ENCODE measurements around the gene OR4E2. TPM values are rescaled to one million over a fixed set of nuclear protein-coding genes. Genes with fewer than 3 reads are reported as not detected.

Gene OR4E2
- total and polyA plus RNA-seq, 2 donors (not counting 1 experiment from before 2014, with no cell fraction given): not detected

DNA sequence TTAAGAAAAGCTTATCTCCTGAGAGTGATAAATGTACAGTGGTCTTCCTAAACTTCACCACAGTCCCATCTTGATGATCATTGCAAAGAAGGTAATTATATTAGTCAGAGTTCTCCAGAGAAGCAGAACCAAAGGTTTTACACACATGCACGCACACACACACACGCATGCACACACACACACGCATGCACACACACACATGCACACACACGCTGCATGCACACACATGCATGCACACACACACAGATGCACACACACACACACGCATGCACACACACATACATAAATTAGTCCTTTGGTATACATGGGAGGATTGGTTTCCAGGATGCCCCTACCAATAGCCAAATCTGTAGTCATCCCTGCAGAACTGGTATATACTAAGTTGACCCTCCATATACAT is 580 bp downstream of the OR4E2 start:
- no peaks in the 10 kb centered on the region for H3K36me3 ChIP-seq (ENCODE audit: control insufficient read depth, insufficient read depth, low read length)
- no peak for DNase-seq (ENCODE audit: low read depth in 2 of 2)
- H3K27ac ChIP-seq (ENCODE audit: insufficient read depth, low read length): no peak overlapping the region

DNA sequence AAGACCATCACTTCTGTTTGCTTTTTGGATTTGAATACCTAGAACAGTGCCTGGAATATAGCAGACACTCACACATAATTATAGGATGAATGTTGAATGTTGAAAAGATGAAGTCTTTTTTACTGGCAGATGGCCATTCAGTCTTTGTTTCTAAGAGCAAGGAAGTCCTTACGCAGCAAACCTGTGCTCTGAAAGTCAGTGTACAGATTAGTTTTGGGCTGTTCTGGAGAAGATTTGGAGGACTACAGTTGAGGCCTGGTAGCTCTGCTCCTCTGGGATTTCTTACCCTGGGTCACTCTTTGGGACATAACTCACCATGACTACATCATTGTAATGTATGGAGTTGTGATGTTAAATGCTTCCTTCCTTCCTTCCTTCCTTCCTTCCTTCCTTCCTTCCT is 3.3 kb downstream of the OR4E2 start:
- H3K9me3 ChIP-seq (ENCODE audit: control insufficient read depth, insufficient read depth, low read depth, low read length): no peaks in the 10 kb centered on the region
- no peaks in the 10 kb centered on the region for H4K20me1 ChIP-seq (ENCODE audit: control insufficient read depth, extremely low read depth, insufficient read depth, low read length)
- H3K4me1 ChIP-seq (ENCODE audit: control insufficient read depth, extremely low read depth, insufficient read depth, low read length): no peaks in the 10 kb centered on the region
- no peak overlapping the region for H3K4me3 ChIP-seq (replicated peaks in 1 of 4; ENCODE audit: control extremely low read depth in 1 of 4, insufficient read depth in 1 of 4, low read depth in 3 of 4, low read length in 4 of 4)
- no peaks in the 10 kb centered on the region for H3K27me3 ChIP-seq (ENCODE audit: control insufficient read depth, insufficient read depth, low read length)
- H3K36me3 ChIP-seq (ENCODE audit: control insufficient read depth, insufficient read depth, low read length): no peaks in the 10 kb centered on the region
- H3K4me2 ChIP-seq (ENCODE audit: extremely low read depth, insufficient read depth, low read length): no peak overlapping the region
- TF ChIP-seq CTCF (conservative IDR thresholded peaks at IDR 0.05 in 1 of 2, IDR thresholded peaks at IDR 0.05 in 1 of 2; ENCODE audit: low read depth in 1 of 2, low read length in 2 of 2) (no peak), EZH2 (IDR thresholded peaks at IDR 0.05; ENCODE audit: low read length, missing control alignments) (no peak)
- no peak overlapping the region for H3K27ac ChIP-seq (ENCODE audit: insufficient read depth, low read length)
- no peak overlapping the region for H2AFZ ChIP-seq (ENCODE audit: low read length)
- no peak for DNase-seq (ENCODE audit: low read depth in 2 of 2)
- no peaks in the 10 kb centered on the region for H3K79me2 ChIP-seq (ENCODE audit: control insufficient read depth, insufficient read depth, low read length)
- H3K9ac ChIP-seq (ENCODE audit: insufficient read depth, low read length): no peak overlapping the region

More for the DNA sequence above, 580 bp downstream of the OR4E2 start:
- H3K4me1 ChIP-seq (ENCODE audit: control insufficient read depth, extremely low read depth, insufficient read depth, low read length): no peaks in the 10 kb centered on the region
- no peak for TF ChIP-seq EZH2 (IDR thresholded peaks at IDR 0.05; ENCODE audit: low read length, missing control alignments)
- TF ChIP-seq CTCF (conservative IDR thresholded peaks at IDR 0.05 in 1 of 2, IDR thresholded peaks at IDR 0.05 in 1 of 2; ENCODE audit: low read depth in 1 of 2, low read length in 2 of 2): no peak
- no peaks in the 10 kb centered on the region for H3K79me2 ChIP-seq (ENCODE audit: control insufficient read depth, insufficient read depth, low read length)
- H2AFZ ChIP-seq (ENCODE audit: low read length): no peak overlapping the region
- H3K4me3 ChIP-seq (replicated peaks in 1 of 4; ENCODE audit: control extremely low read depth in 1 of 4, insufficient read depth in 1 of 4, low read depth in 3 of 4, low read length in 4 of 4): no peak overlapping the region
- H3K9me3 ChIP-seq (ENCODE audit: control insufficient read depth, insufficient read depth, low read depth, low read length): no peaks in the 10 kb centered on the region
- no peak overlapping the region for H3K9ac ChIP-seq (ENCODE audit: insufficient read depth, low read length)
- H4K20me1 ChIP-seq (ENCODE audit: control insufficient read depth, extremely low read depth, insufficient read depth, low read length): no peaks in the 10 kb centered on the region
- H3K27me3 ChIP-seq (ENCODE audit: control insufficient read depth, insufficient read depth, low read length): no peaks in the 10 kb centered on the region
- no peak overlapping the region for H3K4me2 ChIP-seq (ENCODE audit: extremely low read depth, insufficient read depth, low read length)

GRCh38 chr14:21668377-21668776 is 14.7 kb downstream of the OR4E2 start:
- no peak for DNase-seq (ENCODE audit: low read depth in 2 of 2)
- Histone ChIP-seq H3K9ac (ENCODE audit: insufficient read depth, low read length) (no peak overlapping the region), H3K4me2 (ENCODE audit: extremely low read depth, insufficient read depth, low read length) (no peak overlapping the region), H3K9me3 (ENCODE audit: control insufficient read depth, insufficient read depth, low read depth, low read length) (no peaks in the 10 kb centered on the region), H3K27me3 (ENCODE audit: control insufficient read depth, insufficient read depth, low read length) (no peaks in the 10 kb centered on the region), H3K79me2 (ENCODE audit: control insufficient read depth, insufficient read depth, low read length) (no peaks in the 10 kb centered on the region), H3K4me3 (replicated peaks in 1 of 4; ENCODE audit: control extremely low read depth in 1 of 4, insufficient read depth in 1 of 4, low read depth in 3 of 4, low read length in 4 of 4) (no peak overlapping the region), H3K4me1 (ENCODE audit: control insufficient read depth, extremely low read depth, insufficient read depth, low read length) (no peaks in the 10 kb centered on the region), H4K20me1 (ENCODE audit: control insufficient read depth, extremely low read depth, insufficient read depth, low read length) (no peaks in the 10 kb centered on the region), H3K27ac (ENCODE audit: insufficient read depth, low read length) (no peak overlapping the region), H3K36me3 (ENCODE audit: control insufficient read depth, insufficient read depth, low read length) (no peaks in the 10 kb centered on the region), H2AFZ (ENCODE audit: low read length) (no peak overlapping the region)
- TF ChIP-seq EZH2 (IDR thresholded peaks at IDR 0.05; ENCODE audit: low read length, missing control alignments) (no peak), CTCF (conservative IDR thresholded peaks at IDR 0.05 in 1 of 2, IDR thresholded peaks at IDR 0.05 in 1 of 2; ENCODE audit: low read depth in 1 of 2, low read length in 2 of 2) (no peak)

Data from fibroblast of lung (primary cell).